HG02759 (cell line): Measurements from ENCODE around the gene MLC1.
"Not testable (repeated sequence)": the region's sequence is repeated elsewhere in the genome, so short reads cannot be mapped to it uniquely, and the experiment has no call there.

Experiments used
- ATAC-seq: cut with Tn5 transposase; IDR thresholded peaks from one replicate; pipeline ENCODE4 v1.9.1; 2021; ENCODE audit warnings: mild to moderate bottlenecking, moderate library complexity; ENCODE audit not compliant: unreplicated experiment

The MLC1 gene

DNA sequence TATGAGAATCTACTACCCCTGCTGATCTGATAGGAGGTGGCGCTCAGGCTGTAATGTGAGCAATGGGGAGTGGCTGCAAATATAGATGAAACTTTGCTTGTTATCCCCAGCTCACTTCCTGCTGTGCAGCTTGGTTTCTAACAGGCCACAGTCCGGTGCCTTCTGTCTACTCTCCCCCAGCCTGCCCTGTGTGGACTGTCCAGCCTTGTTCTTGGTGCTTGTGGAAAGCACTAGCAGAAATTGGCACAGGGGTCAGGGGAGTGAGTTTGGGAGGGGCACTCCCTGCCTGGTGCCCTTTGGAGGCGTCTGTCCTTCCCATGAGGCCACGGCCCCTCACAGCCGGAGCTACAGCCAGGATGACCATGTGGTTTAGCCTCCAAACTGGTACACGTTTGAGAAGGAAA is 18.9 kb upstream of the MLC1 start:
- no peak for ATAC-seq

- ATAC-seq: no peak
Observed at GRCh38 chr22:50102946-50103345, 17.7 kb upstream of the MLC1 start.

DNA sequence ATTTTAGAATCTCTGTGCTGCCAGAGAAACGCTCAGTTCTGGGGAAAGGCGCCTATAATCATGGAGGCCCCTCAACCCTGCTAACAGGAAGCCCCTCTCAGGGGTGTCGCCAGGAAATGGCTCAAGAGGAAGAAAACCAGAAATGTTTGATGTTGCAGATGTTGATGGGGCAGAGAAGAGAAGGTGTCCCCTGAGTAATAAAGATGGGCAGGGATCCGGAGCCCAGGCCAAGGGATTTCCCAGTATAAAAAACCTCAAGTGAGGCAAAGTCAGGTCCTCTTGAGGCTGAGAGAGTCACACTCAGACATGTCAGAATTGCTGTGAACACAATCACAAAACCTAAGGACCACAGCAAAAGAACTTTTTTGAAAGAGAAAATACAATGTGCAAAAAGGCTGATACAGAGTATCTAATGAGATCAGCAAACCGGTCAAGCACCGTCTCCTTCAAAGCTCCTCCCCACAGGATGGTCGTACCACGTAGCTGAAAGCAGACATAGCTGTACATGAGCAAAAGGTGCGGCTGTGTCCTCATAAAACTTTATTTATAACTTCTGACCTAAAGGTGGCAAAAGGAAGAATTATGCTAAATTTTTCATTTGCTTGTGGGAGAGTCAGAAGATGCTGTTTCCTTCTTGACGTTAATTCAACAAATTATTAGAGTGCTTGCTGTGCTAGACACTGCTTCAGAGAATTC is 16.8 kb upstream of the MLC1 start:
- ATAC-seq: no peak

DNA sequence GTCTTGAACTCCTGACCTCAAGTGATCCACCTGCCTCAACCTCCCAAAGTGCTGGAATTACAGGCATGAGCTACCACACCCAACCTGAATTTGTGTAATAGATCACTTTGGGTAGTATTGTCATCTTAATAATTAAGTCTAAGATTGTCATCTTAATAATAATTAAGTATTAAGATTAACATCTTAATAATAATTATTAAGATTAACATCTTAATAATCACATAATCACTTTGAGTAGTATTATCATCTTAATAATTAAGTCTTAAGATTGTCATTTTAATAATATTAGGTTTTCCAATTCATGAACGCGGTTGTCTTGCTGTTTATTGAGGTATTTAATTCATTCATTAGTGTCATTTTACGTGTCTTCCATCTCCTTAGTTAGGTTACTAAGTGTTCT is 12.8 kb upstream of the MLC1 start:
- ATAC-seq: no peak

GRCh38 chr22:50092342-50092741 is 7.1 kb upstream of the MLC1 start:
- no peak for ATAC-seq

GRCh38 chr22:50091092-50091768 is 6.0 kb upstream of the MLC1 start:
- no peak for ATAC-seq

GRCh38 chr22:50090412-50090714 is 5.1 kb upstream of the MLC1 start:
- no peak for ATAC-seq

- no peak for ATAC-seq
Observed at GRCh38 chr22:50089682-50090411, 4.6 kb upstream of the MLC1 start, which contains the start of gene MOV10L1. TSS of gene MOV10L1 (plus strand) at chr22:50090006. CDS start at chr22:50090089, 83 bp downstream.

GRCh38 chr22:50089231-50089630 is 4.0 kb upstream of the MLC1 start:
- ATAC-seq: no peak

DNA sequence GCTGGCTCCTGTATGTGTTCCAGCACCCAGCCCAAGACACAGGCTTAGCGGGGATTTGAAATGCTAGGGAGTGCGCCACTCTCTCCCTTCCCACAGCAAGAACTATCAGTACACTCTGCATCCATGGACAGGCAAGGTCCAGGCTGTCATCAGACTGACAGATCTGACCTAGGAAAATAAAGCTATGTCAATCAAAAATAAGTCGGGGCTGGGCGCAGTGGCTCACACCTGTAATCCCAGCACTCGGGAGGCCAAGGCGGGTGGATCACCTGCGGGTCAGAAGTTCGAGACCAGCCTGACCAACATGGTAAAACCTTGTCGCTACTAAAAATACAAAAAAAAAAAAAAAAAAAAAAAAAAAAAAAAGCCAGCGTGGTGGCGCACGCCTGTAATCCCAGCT is 2.9 kb upstream of the MLC1 start:
- ATAC-seq: no peak

DNA sequence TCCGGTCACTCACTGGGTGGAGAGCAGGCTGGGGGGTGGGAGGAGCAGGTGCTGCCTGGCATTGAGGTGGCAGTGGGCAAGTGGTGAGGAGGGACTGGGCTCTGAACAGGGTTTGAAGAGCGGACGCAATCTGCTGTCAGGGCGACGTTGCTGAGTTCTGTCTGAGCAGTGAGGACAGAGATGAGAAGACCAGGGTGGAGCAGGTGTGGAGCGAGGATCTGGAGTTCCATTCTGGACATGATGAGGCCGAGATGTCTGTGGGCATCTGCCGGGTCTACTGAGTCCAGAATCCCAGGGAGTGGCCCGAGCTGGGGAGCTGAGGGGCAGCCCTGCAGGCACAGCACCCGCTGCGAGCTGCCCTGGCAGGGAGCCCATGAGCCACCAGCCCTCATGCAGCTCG is 2.4 kb upstream of the MLC1 start:
- no peak for ATAC-seq

- ATAC-seq: not testable (repeated sequence)
Observed at GRCh38 chr22:50086975-50087374, 1.7 kb upstream of the MLC1 start.

DNA sequence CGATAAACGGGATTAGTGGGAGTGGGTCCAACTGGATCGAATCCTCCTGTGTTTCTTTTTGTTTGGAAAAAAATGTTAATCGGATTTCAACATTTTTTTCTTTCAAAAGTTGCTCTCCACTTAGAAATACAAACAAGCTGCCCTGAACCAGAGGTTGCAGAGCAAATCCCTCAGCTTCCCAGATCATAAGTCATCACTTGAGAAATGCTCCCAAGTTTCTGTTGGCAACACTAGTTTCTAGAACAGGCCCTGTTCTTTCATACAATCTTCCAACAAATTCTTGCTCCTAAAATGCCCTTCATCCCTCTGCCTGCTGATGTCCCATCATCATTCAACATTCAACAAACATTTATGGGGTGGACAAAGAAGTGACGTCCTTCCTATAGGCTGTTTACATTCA is 1.3 kb upstream of the MLC1 start:
- ATAC-seq: no peak

GRCh38 chr22:50084614-50085021 is 608 bp downstream of the MLC1 start:
- ATAC-seq: no peak

DNA sequence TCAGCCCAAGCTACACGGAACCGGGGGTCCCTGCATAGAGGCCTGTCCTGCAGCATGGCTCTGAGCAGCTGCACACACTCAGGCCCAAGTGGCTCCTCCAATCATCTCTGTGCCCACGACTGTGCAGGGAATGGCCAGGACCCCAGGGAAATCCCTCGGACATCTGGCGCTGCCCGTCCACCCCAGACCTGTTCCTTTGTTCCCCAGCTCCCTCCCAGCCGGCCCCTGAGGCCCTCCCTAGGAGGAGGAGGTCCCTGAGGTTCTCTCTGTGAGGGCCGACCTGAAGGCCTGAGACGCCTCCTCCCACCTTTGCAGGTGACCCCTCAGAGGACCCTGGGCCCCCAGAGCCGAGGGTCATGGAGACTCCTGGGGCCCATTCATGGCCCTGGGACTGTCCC is 1.1 kb downstream of the MLC1 start:
- no peak for ATAC-seq

GRCh38 chr22:50083462-50084079 is 1.7 kb downstream of the MLC1 start:
- ATAC-seq: no peak

DNA sequence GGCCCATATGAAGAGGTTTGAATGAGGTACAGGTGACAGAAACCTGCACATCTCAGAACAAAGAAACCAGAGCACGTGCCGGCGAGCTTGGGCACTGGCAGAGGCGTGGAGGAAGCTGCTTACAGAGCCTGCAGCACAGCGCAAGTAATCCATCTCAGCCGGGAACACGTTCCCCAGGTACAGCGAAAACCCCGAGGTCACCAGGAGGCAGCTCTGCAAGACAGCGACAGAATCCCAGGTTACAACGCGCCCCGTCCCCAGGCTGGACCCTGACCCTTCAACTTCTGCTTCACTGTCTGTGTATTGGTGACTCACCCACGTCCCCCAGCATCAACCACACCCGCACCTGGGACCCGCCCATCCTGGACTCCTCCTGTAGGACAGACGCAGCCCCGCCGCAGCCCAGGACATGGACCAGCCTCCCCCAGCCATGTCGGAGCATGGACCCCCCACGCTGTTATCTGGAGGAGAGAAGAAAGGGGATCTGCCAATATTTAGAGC is 2.2 kb downstream of the MLC1 start:
- no peak for ATAC-seq

GRCh38 chr22:50082197-50082715 is 3.0 kb downstream of the MLC1 start:
- no peak for ATAC-seq

DNA sequence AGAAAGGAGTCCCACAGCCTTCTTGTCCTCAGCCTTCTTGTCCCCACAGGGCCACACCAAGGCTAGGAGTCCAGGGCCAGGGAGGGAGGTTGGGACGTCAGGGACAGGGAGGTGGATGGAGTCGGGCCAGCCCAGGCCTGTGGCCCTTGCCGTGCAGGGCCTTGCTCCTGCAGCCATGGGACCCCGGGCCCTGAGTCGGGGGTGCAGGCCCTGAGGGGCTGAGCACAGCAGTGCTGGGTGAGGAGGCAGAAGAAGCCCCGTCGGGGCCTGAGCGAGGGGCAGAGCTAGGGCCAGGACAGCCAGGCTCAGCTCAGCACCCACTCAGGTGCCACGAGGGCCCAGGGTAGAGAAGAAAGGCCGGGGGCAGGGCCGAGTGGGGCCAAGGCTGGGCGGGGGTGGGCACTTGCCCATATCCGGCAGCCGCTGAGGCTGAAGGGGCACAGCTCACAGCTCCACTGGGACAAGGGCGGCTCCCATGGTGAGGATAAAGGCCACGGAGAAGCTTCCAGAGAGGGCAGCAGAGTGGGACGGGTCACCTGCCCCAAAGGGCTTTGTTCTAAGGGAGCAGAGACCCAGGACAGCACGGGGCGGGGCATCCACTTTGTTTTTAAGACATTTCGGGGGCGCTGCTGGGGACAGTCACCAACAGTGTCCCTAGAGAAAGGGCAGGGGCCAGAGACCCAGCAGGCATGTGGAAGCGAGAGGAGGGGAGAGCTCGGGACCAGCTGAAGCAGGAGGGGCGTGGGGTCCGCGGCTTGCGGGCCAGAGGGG is 3.6 kb downstream of the MLC1 start:
- ATAC-seq: no peak

DNA sequence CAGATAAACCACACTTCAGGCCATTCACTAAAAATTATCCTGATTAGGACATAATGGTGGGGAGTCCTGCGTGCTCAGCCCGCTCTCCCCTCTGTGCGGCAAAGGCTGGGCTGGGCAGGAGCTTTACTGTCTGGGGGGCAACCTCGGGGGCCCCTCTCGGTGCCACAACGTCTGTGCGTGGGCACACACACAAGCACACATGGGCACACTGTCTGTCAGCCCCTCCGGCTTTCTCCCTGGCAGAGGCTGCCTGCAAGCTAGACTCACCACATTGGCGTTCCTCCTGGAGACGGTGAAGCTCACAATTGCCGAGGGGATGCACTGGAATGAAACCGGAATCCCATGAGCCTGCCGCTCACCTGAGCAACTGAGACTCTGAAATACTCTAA is 5.2 kb downstream of the MLC1 start:
- ATAC-seq: no peak

DNA sequence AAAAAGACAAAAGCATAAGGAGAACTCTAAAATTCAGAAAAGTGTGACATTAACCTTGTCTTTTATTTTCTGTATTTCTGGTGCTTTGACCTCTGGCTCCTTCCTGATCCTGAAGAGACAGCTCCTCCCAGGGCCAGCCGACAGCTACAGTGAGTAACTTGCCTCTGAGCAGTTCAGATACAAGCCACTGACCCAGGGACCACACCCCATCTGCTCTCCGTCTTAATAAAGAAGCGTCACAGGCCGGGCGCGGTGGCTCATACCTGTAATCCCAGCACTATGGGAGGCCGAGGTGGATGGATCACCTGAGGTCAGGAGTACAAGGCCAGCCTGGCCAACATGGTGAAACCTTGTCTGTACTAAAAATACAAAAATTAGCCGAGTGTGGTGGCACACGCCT is 6.5 kb downstream of the MLC1 start:
- ATAC-seq: no peak
